NCI-H2081 (cell line): ENCODE measurements around the gene RUSC2.
"Not testable (repeated sequence)": the region's sequence is repeated elsewhere in the genome, so short reads cannot be mapped to it uniquely, and the experiment has no call there.

Source experiments
- DNase-seq, 2 experiments: peaks; one replicate each; lab custom pipeline; 2025; lab: John Stamatoyannopoulos, UW

Gene RUSC2

DNA sequence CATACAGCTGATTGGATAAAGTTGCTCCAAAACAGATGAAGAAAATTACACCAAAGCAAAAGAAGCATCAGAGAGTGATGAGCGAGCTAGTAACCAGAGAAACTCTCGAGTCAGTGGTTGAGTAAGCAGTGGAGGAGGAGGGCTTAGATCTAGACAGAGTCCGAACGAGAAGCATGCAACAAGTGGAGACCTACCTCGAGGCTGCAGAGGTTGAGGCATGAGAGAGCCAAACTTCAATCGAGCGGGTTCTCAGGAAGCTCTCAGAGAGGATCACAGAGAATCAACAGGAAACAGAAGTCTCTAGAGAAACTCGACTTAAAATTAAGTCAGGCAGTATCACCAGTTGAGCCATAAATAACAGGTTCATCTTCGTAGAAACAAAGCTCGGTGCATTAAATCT is 6.1 kb downstream of the RUSC2 start:
- no peak for DNase-seq

DNA sequence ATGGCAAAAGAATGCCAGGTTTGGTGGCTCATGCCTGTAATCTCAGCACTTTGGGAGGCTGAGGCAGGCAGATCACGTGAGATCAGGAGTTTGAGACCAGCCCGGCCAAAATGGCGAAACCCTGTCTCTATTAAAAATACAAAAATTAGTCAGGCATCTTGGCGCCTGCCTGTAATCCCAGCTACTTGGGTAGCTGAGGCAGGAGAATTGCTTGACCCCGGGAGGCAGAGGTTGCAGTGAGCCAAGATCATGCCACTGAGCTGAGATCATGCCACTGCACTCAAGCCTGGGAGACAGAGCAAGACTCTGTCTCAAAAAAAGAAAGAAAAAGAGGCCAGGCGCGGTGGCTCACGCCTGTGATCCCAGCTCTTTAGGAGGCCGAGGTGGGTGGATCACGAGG is 8.3 kb downstream of the RUSC2 start:
- DNase-seq = not testable (repeated sequence)

GRCh38 chr9:35499029-35499700 is 9.3 kb downstream of the RUSC2 start:
- DNase-seq = no peak

GRCh38 chr9:35499701-35500030 is 9.8 kb downstream of the RUSC2 start:
- DNase-seq = no peak

GRCh38 chr9:35500130-35500748 is 10.3 kb downstream of the RUSC2 start:
- DNase-seq = no peak

DNA sequence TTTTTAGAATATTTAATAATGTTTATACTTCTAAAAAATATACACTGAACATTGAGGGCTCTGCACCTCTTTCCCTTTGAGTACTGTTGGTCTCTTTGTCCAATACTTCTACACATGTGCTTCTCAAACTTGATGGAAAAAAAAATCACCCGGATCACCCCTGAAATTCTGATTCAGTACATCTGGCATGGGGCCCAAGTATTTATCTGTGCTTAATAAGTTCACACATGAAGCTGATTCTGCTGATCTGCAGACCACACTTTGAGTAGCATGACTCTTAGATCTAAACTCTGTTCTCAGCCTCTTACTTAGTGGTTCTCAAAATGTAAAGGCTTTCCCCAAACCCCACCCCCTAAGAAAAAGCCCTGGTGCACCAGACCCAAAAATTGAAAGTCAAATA is 12.0 kb downstream of the RUSC2 start:
- no peak for DNase-seq

GRCh38 chr9:35506359-35506758 is 16.4 kb downstream of the RUSC2 start:
- DNase-seq = no peak

GRCh38 chr9:35508069-35508468 is 18.2 kb downstream of the RUSC2 start:
- no peak for DNase-seq

DNA sequence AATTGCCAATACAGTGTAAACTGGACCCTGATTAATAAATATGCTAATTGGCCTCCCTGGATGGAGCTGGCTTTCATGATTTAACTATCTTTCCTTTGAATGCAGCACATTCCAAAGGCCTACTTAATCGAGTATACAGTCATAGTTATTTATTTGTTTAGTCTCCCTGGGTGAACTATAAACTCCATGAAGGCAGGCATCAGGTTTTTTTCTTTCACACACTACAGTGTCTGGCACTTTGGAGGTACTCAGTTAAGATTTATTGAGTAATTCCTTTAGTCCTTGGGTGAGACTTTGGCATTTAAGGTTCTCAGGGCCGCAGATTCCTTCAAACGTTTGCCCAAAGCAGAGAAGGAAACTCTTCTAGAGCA is 20.5 kb downstream of the RUSC2 start:
- DNase-seq = no peak

GRCh38 chr9:35510754-35511428 is 21.0 kb downstream of the RUSC2 start:
- DNase-seq = no peak

DNA sequence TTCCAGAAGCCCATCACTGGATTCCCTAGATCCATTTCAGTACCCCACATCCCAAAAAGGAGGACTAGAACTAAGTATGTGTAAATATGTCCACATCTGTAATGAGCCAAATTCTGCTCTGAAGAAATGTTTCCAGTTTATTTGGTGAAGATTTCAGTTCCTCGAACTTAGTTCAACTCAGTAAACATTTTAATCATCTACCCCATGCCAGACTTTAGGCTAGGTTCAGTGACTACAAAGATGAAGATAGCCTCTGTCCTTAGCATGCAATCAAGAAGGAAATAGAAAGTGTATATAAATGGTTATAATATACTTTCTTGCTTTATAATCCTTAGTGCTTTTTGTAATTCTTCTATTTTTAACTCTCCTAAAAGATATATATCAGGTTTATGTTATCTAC is 21.5 kb downstream of the RUSC2 start:
- no peak for DNase-seq

- no peak for DNase-seq
Measured at GRCh38 chr9:35515766-35516165, 25.9 kb downstream of the RUSC2 start.

GRCh38 chr9:35516479-35516878 is 26.6 kb downstream of the RUSC2 start:
- no peak for DNase-seq

DNA sequence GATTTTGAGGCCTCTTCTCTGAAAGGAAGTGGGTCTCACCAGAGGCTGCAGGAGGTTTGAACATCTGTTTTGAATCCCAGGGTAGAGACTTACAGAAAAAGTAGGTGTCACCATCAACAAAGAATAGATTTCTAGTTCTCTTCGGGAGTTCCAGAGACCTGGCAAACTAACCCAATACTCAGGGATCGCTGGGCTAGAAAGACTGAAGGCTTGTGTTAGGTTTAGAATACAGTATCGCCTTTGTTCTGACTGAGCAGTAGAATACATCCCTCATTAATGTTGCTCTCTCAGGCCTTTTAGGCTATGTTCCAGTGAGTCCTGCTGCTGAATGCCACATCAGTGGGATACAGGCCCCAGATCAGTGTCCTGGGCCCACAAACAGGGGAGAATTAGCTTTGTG is 27.2 kb downstream of the RUSC2 start:
- DNase-seq = no peak

GRCh38 chr9:35517552-35518224 is 27.8 kb downstream of the RUSC2 start:
- DNase-seq = no peak

DNA sequence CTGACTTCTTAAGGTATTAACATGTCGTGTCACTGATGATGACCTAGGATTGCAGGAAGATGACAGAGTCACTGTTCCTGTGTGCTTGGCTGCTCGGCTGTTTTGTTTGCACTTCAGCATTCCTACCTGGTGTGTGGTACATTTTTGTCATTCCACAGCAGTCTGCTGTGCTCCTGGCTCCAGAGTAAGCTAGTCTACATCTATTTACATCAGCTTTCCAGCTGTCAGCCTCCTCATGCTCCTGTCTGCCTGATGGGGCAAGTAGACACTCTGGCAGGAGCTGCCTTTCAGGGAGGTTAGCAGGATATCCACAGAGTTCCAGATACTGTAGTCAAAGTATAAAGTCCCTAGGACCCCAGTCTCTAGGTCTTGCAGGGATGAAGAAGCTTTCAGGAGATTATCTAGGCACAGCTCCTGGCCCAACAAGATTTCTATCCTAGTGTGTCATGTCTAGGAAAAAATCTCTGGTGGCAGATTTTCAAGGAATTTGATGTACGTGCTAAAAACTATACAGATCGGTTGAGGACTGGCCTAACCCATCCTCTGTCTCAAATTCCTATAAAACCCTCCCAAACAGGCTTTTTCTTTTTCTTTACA is 28.4 kb downstream of the RUSC2 start:
- no peak for DNase-seq

- no peak for DNase-seq
Measured at GRCh38 chr9:35518981-35519679, 29.2 kb downstream of the RUSC2 start.

GRCh38 chr9:35519692-35520363 is 29.9 kb downstream of the RUSC2 start:
- no peak for DNase-seq

DNA sequence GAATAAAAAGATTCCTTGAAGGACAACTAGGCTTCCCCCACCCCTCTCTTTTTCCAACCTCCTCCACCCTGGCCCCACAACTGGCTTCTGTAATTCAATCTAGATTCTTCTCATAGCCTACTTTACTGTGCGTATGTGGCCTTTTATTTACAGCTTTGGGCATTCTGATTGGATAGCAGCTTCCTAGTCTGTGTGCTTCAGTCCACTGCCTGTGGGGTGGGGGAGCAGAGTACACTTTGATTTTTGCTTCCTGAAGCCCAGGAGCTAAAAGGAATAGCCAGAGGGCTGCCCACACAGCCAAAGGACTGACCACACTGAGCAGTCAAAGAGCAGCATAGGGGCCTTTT is 30.4 kb downstream of the RUSC2 start:
- DNase-seq = no peak

DNA sequence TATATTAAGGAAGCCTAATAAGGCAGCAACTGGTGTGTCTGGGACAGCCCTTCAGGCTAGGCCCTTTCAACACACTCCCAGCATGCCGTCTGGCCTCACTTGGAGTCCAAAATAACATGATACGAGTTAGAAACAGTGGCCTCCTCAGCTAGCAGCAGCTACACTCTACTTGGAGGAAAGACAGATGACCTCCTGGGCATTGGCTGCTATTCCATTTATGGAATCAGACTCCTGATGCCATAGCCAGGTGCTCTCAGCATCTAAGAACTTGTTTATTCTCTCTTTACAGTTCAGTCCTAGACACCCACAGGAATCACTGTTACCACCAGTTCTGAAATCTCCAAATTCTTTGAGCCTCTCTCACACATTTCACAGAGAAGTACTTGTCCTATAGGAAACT is 31.8 kb downstream of the RUSC2 start:
- DNase-seq = no peak

DNA sequence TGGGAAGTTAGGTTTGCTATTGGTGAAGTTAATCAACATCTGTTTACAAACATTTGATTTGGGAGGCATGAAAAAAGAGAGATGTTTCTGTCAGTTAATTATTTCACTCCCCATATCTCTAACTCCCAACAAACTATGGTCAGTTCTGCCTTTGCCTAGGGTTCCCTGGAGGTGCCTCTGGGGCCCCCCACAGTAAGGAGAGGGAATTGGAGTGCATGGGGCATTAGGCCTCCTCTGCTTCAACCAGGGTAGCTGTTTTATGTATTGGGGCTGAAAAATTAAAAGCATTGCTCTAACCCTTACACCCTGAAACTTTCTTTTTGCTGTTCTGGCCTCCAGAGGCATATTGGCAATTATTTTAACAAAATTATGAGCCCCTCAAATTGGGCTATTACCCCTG is 32.3 kb downstream of the RUSC2 start:
- no peak for DNase-seq

DNA sequence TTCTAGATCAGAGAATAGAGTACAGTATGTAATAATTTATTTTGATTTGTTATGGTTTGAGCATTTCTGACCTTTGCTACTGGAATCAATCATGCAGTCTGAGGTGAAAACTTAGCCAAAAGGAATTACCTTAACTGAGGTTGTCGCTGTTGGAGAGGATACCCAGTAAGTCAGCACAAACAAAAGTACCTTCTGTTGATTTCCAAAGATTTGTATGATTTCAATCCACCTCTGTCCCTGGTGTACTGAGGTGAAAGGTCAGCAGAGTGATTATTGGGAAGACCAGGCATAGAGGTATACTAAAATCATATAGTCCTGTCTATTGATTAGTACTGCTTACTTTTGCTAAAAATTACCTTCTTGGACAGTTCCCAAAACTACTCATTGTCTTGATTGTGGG is 32.8 kb downstream of the RUSC2 start:
- no peak for DNase-seq
